NCI-H1930 (cell line): ENCODE data around the gene RNF44.

Source experiments
- DNase-seq, 2 experiments: peaks; one replicate each; lab custom pipeline; 2025; lab: John Stamatoyannopoulos, UW

Gene RNF44

GRCh38 chr5:176535664-176536131, 1.5 kb downstream of the RNF44 start:
- DNase-seq, result no peak

GRCh38 chr5:176535101-176535663, 2.0 kb downstream of the RNF44 start:
- no peak for DNase-seq

GRCh38 chr5:176534640-176535039, 2.6 kb downstream of the RNF44 start:
- no peak for DNase-seq

GRCh38 chr5:176533894-176534611, 3.1 kb downstream of the RNF44 start:
- DNase-seq, result no peak

GRCh38 chr5:176533390-176533789, 3.8 kb downstream of the RNF44 start:
- DNase-seq, result no peak

- DNase-seq, result no peak
Measured at GRCh38 chr5:176532795-176533194, 4.4 kb downstream of the RNF44 start.

- no peak for DNase-seq
Measured at GRCh38 chr5:176531902-176532493, 5.2 kb downstream of the RNF44 start.

GRCh38 chr5:176530983-176531901, 6.0 kb downstream of the RNF44 start:
- DNase-seq, result no peak

GRCh38 chr5:176530393-176530982, 6.7 kb downstream of the RNF44 start:
- no peak for DNase-seq

GRCh38 chr5:176529741-176530141, 7.5 kb downstream of the RNF44 start:
- DNase-seq, result no peak

GRCh38 chr5:176529116-176529740, 8.0 kb downstream of the RNF44 start:
- no peak for DNase-seq

- DNase-seq, result no peak
Measured at GRCh38 chr5:176528761-176529115, 8.5 kb downstream of the RNF44 start.

GRCh38 chr5:176528301-176528700, 8.9 kb downstream of the RNF44 start:
- DNase-seq, result no peak

GRCh38 chr5:176527246-176528222, 9.7 kb downstream of the RNF44 start:
- no peak for DNase-seq

GRCh38 chr5:176526462-176526861, 10.7 kb downstream of the RNF44 start:
- no peak for DNase-seq

- no peak for DNase-seq
Measured at GRCh38 chr5:176525677-176526076, 11.5 kb downstream of the RNF44 start.

GRCh38 chr5:176524987-176525386, 12.2 kb downstream of the RNF44 start:
- no peak for DNase-seq

GRCh38 chr5:176524138-176524537, 13.1 kb downstream of the RNF44 start:
- no peak for DNase-seq

GRCh38 chr5:176521699-176522263, 15.4 kb downstream of the RNF44 start:
- DNase-seq, result no peak

GRCh38 chr5:176521286-176521685, 15.9 kb downstream of the RNF44 start:
- no peak for DNase-seq
